ENCODE measurements around the gene GCNT1.
"Not testable (repeated sequence)": the region's sequence is repeated elsewhere in the genome, so short reads cannot be mapped to it uniquely, and the experiment has no call there.

GCNT1 gene

DNA sequence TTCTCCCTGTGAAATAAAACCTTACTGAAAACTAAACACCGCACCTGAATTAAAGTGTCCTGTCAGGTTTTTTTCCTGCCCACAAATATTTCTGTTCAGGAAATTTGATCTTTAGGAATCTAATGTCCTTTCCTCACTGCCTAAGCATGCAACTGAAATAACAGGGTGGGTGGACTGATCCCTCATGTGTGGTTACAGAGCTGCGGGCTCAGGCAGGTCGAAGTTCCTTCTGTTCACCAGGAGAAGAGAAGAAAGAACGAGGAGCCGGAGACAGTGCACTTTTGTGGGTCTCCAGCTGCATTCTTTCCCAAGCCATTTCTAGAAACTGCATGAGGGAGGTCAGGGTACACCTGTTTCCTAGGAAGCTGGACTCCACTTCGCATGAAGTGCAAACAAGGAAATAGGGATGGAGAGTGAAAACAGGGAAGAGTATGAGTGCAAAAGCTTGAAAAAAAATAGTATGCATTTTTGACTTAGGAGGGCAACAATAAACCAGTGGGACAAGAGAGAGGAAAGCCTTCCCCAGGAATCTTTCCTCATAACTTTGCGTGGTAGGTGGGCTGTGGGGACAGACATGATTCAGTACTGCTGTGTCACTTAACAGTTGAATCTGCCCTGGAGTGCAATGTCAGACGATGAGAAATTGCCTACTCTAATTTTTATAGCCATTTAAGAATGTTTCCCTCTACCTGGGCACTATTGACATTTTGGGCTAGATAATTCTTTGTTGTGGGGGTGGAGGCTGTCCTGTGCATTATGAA is 60.3 kb downstream of the GCNT1 start:
- TF ChIP-seq, protein P1, sequence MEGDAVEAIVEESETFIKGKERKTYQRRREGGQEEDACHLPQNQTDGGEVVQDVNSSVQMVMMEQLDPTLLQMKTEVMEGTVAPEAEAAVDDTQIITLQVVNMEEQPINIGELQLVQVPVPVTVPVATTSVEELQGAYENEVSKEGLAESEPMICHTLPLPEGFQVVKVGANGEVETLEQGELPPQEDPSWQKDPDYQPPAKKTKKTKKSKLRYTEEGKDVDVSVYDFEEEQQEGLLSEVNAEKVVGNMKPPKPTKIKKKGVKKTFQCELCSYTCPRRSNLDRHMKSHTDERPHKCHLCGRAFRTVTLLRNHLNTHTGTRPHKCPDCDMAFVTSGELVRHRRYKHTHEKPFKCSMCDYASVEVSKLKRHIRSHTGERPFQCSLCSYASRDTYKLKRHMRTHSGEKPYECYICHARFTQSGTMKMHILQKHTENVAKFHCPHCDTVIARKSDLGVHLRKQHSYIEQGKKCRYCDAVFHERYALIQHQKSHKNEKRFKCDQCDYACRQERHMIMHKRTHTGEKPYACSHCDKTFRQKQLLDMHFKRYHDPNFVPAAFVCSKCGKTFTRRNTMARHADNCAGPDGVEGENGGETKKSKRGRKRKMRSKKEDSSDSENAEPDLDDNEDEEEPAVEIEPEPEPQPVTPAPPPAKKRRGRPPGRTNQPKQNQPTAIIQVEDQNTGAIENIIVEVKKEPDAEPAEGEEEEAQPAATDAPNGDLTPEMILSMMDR (IDR thresholded peaks at IDR 0.05; ENCODE audit: borderline replicate concordance, insufficient read depth, low read depth, low read length), result no peak
- H3K4me3 ChIP-seq (ENCODE audit: low read depth, low read length), result no peak overlapping the region

- no peak overlapping the region for H3K4me3 ChIP-seq (ENCODE audit: low read depth, low read length)
- TF ChIP-seq, protein P1 (IDR thresholded peaks at IDR 0.05; ENCODE audit: borderline replicate concordance, insufficient read depth, low read depth, low read length), result no peak
Observed at GRCh38 chr9:76521244-76521681, 62.3 kb downstream of the GCNT1 start.

DNA sequence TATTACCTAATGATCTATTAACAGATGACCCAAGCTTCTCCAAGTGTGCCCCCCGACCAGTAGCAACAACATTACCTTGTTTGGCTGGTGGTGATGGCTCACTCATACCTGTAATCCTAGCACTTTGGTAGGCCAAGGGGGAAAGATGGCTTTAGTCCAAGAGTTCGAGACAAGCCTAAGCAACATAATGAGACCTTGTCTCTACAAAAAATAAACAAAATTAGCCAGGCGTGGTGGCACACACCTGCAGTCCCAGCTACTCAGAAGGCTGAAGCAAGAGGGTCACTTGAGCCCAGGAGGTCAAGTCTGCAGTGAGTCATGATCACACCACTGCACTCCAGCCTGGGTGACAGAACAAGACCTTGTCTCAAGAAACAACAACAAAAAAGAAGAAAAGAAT is 62.9 kb downstream of the GCNT1 start:
- TF ChIP-seq, protein P1 (IDR thresholded peaks at IDR 0.05; ENCODE audit: borderline replicate concordance, insufficient read depth, low read depth, low read length), result no peak
- H3K4me3 ChIP-seq (ENCODE audit: low read depth, low read length), result no peak overlapping the region

DNA sequence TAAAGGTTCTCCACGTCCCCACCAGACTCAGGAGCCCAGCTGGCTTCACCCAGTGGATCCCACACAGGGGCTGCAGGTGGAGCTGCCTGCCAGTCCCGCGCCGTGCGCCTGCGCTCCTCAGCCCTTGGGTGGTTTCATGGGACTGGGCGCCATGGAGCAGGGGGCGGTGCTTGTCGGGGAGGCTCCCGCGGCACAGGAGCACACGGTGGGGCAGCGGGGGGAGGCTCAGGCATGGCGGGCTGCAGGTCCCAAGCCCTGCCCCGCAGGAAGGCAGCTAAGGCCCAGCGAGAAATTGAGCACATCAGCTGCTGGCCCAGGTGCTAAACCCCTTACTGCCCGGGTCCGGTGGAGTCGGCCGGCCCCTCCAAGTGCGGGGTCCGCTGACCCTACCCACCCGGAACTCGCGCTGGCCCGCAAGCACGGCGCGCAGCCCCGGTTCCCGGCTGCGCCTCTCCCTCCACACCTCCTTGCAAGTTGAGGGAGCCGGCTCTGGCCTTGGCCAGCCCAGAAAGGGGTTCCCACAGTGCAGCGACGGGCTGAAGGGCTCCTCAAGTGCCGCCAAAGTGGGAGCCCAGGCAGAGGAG is 64.7 kb downstream of the GCNT1 start:
- H3K4me3 ChIP-seq (ENCODE audit: low read depth, low read length), result not testable (repeated sequence)

DNA sequence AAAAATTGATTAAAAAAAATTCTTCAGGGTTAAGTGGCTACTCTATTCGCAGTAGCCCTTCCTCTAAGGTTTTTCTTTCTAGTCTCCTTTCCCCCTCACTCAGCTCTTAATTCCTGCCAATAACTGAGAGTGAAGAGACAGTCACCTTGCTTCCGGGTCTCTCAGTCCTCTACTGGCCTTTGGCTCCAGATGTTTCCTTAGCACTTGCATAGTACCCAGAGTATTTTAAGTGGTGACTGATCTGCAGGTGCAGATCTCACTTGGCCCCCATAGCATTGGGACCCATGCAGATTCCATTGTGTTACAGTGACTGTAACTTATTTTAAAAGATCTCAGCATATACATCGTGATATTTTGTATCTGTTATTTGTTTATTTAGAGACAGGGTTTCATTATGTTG is 66.2 kb downstream of the GCNT1 start:
- TF ChIP-seq, protein P1 (IDR thresholded peaks at IDR 0.05; ENCODE audit: borderline replicate concordance, insufficient read depth, low read depth, low read length), result no peak
- H3K4me3 ChIP-seq (ENCODE audit: low read depth, low read length), result no peak overlapping the region

DNA sequence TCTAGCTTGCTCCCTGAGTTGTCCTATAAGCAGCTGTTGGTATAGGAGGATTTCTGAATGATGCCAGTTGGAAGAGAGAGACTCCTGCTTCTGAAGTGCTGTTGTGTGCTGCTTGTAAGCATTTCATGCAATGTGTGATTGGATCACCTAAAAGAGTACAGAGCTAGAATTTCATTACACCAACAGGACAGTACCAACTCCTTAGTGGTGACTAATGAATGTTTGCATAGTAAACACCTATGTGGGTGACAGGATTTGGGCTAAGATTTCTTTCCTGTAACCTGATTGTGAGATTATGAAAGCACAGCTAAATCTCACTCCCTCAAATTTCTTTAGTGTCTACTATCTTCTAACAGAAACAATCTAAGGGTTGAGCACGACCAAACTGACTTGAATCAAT is 67.0 kb downstream of the GCNT1 start:
- TF ChIP-seq, protein P1 (IDR thresholded peaks at IDR 0.05; ENCODE audit: borderline replicate concordance, insufficient read depth, low read depth, low read length), result no peak
- no peak overlapping the region for H3K4me3 ChIP-seq (ENCODE audit: low read depth, low read length)

DNA sequence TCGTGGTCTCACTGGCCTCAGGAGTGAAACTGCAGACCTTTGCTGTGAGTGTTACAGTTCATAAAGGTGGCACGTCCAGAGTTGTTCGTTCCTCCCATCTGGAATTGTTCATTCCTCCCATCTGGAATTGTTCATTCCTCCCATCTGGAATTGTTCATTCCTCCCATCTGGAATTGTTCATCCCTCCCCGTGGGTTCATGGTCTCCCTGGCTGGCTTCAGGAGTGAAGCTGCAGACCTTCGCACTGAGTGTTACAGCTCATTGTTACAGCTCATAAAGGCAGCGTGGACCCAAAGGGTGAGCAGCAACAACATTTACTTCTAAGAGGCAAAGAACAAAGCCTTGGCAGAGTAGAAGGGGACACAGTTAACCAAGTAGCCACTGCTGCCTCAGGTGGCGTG is 69.1 kb downstream of the GCNT1 start:
- TF ChIP-seq, protein P1 (IDR thresholded peaks at IDR 0.05; ENCODE audit: borderline replicate concordance, insufficient read depth, low read depth, low read length), result no peak
- H3K4me3 ChIP-seq (ENCODE audit: low read depth, low read length), result no peak overlapping the region

Measured in GM12875 (cell line).